Measurements from ENCODE around the gene SCAPER. TPM values are rescaled to one million over a fixed set of nuclear protein-coding genes. Genes with fewer than 3 reads are reported as not detected.
"Not testable (repeated sequence)": the region's sequence is repeated elsewhere in the genome, so short reads cannot be mapped to it uniquely, and the experiment has no call there.

The SCAPER gene
- total RNA-seq, 4 donors from 2014 or later = 19.6 to 35.9 (median 31.8) TPM

- in situ Hi-C loops (cut with MboI; ENCODE audit: low sequenced_read_pairs in 4 of 4) = no loop called here
- ATAC-seq (no peak), DNase-seq (no peak)
- intact Hi-C loops (cut with DNase I; ENCODE audit: low total_unique reads) = loop anchor here (10.0 kb wide), 4 partner anchors 127 to 707 kb away; partner anchors contain the start of gene ISL2
- no peak overlapping the region for H3K27ac ChIP-seq
- no peaks in the 10 kb centered on the region for H3K27me3 ChIP-seq
- TF ChIP-seq POLR2A (IDR thresholded peaks at IDR 0.05) = no peak
- no peak for TF ChIP-seq CTCF (IDR thresholded peaks at IDR 0.05 in 4 of 5, conservative IDR thresholded peaks at IDR 0.05 in 1 of 5)
- no peak overlapping the region for H3K4me3 ChIP-seq
- peaks cover 21 to 25% of the 10 kb centered on the region in 2 donors for H3K4me1 ChIP-seq
- H3K9me3 ChIP-seq = no peaks in the 10 kb centered on the region
- no peaks in the 10 kb centered on the region for H3K36me3 ChIP-seq
Observed at GRCh38 chr15:76861815-76862397, 43.2 kb downstream of the SCAPER start.

GRCh38 chr15:76860201-76860600 is 44.9 kb downstream of the SCAPER start:
- H3K9me3 ChIP-seq = no peaks in the 10 kb centered on the region
- H3K4me1 ChIP-seq = peaks cover 6 to 9% of the 10 kb centered on the region in 2 donors
- H3K36me3 ChIP-seq = no peaks in the 10 kb centered on the region
- intact Hi-C loops (cut with DNase I; ENCODE audit: low total_unique reads) (loop anchor here (10.0 kb wide), 4 partner anchors 125 to 705 kb away; partner anchors contain the start of gene ISL2), in situ Hi-C loops (cut with MboI; ENCODE audit: low sequenced_read_pairs in 4 of 4) (no loop called here)
- ATAC-seq = no peak
- DNase-seq = no peak
- no peaks in the 10 kb centered on the region for H3K27me3 ChIP-seq
- H3K27ac ChIP-seq = no peak overlapping the region
- TF ChIP-seq POLR2A (IDR thresholded peaks at IDR 0.05) = no peak
- TF ChIP-seq CTCF (IDR thresholded peaks at IDR 0.05 in 4 of 5, conservative IDR thresholded peaks at IDR 0.05 in 1 of 5) = no peak
- H3K4me3 ChIP-seq = no peak overlapping the region

- intact Hi-C loops (cut with DNase I; ENCODE audit: low total_unique reads); H3K4me3 ChIP-seq; H3K9me3 ChIP-seq; H3K27ac ChIP-seq; in situ Hi-C loops (cut with MboI; ENCODE audit: low sequenced_read_pairs in 4 of 4); H3K27me3 ChIP-seq; H3K4me1 ChIP-seq; DNase-seq; ATAC-seq; H3K36me3 ChIP-seq: not testable (repeated sequence)
Observed at GRCh38 chr15:76850367-76850766, 54.8 kb downstream of the SCAPER start.

GRCh38 chr15:76846782-76847181 is 58.4 kb downstream of the SCAPER start:
- Histone ChIP-seq H3K27ac (no peak overlapping the region), H3K4me1 (no peaks in the 10 kb centered on the region), H3K36me3 (no peaks in the 10 kb centered on the region), H3K4me3 (no peak overlapping the region), H3K27me3 (no peaks in the 10 kb centered on the region), H3K9me3 (no peaks in the 10 kb centered on the region)
- in situ Hi-C loops (cut with MboI; ENCODE audit: low sequenced_read_pairs in 4 of 4) = no loop called here
- intact Hi-C loops (cut with DNase I; ENCODE audit: low total_unique reads) = no loop called here
- TF ChIP-seq POLR2A (IDR thresholded peaks at IDR 0.05) (no peak), CTCF (IDR thresholded peaks at IDR 0.05 in 4 of 5, conservative IDR thresholded peaks at IDR 0.05 in 1 of 5) (no peak)
- DNase-seq (no peak), ATAC-seq (no peak)

- ATAC-seq = no peak
- no peak overlapping the region for H3K4me3 ChIP-seq
- TF ChIP-seq CTCF (IDR thresholded peaks at IDR 0.05 in 4 of 5, conservative IDR thresholded peaks at IDR 0.05 in 1 of 5) = no peak
- no peak for TF ChIP-seq POLR2A (IDR thresholded peaks at IDR 0.05)
- intact Hi-C loops (cut with DNase I; ENCODE audit: low total_unique reads) (no loop called here), in situ Hi-C loops (cut with MboI; ENCODE audit: low sequenced_read_pairs in 4 of 4) (no loop called here)
- no peak for DNase-seq
- H3K27ac ChIP-seq = no peak overlapping the region
- no peaks in the 10 kb centered on the region for H3K9me3 ChIP-seq
- no peaks in the 10 kb centered on the region for H3K36me3 ChIP-seq
- no peaks in the 10 kb centered on the region for H3K27me3 ChIP-seq
- H3K4me1 ChIP-seq = no peaks in the 10 kb centered on the region
Observed at GRCh38 chr15:76844096-76844495, 61.0 kb downstream of the SCAPER start.
